ENCODE data around the gene DNAJB14.

DNA sequence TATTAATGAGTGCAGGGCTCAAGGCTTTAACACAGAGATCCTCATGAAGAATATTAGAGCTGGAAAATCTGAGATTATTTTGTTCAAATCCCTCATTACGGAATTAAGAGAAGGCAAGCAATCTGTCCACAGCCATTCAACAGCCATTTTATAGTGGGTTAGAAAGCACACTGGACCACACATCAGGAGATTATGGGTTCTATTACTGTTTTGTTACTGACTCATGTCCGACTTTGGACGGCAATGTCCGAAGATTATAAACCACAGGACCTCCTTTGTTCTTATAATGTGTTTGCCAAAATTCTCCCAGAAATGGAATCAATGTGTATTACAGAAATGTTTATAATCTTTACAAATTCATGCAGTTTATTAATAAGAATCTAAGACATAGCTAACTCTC lies 60.3 kb downstream of the DNAJB14 start:
- TF ChIP-seq, protein P1, sequence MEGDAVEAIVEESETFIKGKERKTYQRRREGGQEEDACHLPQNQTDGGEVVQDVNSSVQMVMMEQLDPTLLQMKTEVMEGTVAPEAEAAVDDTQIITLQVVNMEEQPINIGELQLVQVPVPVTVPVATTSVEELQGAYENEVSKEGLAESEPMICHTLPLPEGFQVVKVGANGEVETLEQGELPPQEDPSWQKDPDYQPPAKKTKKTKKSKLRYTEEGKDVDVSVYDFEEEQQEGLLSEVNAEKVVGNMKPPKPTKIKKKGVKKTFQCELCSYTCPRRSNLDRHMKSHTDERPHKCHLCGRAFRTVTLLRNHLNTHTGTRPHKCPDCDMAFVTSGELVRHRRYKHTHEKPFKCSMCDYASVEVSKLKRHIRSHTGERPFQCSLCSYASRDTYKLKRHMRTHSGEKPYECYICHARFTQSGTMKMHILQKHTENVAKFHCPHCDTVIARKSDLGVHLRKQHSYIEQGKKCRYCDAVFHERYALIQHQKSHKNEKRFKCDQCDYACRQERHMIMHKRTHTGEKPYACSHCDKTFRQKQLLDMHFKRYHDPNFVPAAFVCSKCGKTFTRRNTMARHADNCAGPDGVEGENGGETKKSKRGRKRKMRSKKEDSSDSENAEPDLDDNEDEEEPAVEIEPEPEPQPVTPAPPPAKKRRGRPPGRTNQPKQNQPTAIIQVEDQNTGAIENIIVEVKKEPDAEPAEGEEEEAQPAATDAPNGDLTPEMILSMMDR (IDR thresholded peaks at IDR 0.05) = no peak
- TF ChIP-seq POLR2A (IDR thresholded peaks at IDR 0.05) = no peak
